KMS-11 (cell line): ENCODE measurements around the gene NPHS1.

Experiments used
- H2AFZ ChIP-seq: fragments of 200-600 bp; sonication (generic); 2 replicates; pipeline ENCODE4 v1.6.1; 2016; ENCODE audit warnings: antibody characterized with exemption, mixed run types, low read depth
- H3K27ac ChIP-seq: fragments of 200-600 bp; sonication (generic); 2 replicates; pipeline ENCODE4 v1.6.1; 2016; ENCODE audit warnings: mild to moderate bottlenecking, mixed run types
- H3K27me3 ChIP-seq: fragments of 200-600 bp; sonication (generic); 2 replicates; pipeline ENCODE4 v1.6.1; 2017; ENCODE audit warnings: mild to moderate bottlenecking, low read depth, mixed run types, moderate library complexity; ENCODE audit not compliant: insufficient read depth
- H3K36me3 ChIP-seq: fragments of 200-600 bp; sonication (generic); 2 replicates; pipeline ENCODE4 v1.6.1; 2017; ENCODE audit warnings: mild to moderate bottlenecking, mixed run types; ENCODE audit not compliant: insufficient read depth
- H3K4me1 ChIP-seq: fragments of 200-600 bp; sonication (generic); 2 replicates; pipeline ENCODE4 v1.6.1; 2016; ENCODE audit warnings: mild to moderate bottlenecking, low read depth, mixed run types; ENCODE audit not compliant: poor library complexity, severe bottlenecking
- H3K4me2 ChIP-seq: fragments of 200-600 bp; sonication (generic); 2 replicates; pipeline ENCODE4 v1.7.0; 2016; ENCODE audit warnings: mild to moderate bottlenecking, mixed run types
- H3K4me3 ChIP-seq: fragments of 200-600 bp; sonication (generic); IDR thresholded peaks from 2 replicates; pipeline ENCODE4 v1.6.1; 2017; ENCODE audit warnings: low read depth, low read length, mixed read lengths; ENCODE audit not compliant: insufficient read depth
- H3K79me2 ChIP-seq: fragments of 200-600 bp; sonication (generic); 2 replicates; pipeline ENCODE4 v1.6.1; 2016; ENCODE audit warnings: low read depth, mixed run types; ENCODE audit not compliant: insufficient read depth
- H3K9ac ChIP-seq: fragments of 200-600 bp; sonication (generic); 2 replicates; pipeline ENCODE4 v1.6.1; 2016; ENCODE audit warnings: mild to moderate bottlenecking, mixed run types
- H4K20me1 ChIP-seq: fragments of 200-600 bp; sonication (generic); 2 replicates; pipeline ENCODE4 v1.6.1; 2016; ENCODE audit warnings: mild to moderate bottlenecking, mixed run types; ENCODE audit not compliant: insufficient read depth
- CTCF ChIP-seq: fragments of 200-600 bp; sonication (generic); conservative IDR thresholded peaks from 2 replicates; pipeline ENCODE4 v1.6.1; 2017; ENCODE audit warnings: low read depth, mild to moderate bottlenecking, antibody characterized with exemption, low read length, moderate library complexity, mixed read lengths

Gene NPHS1

GRCh38 chr19:35885904-35886303 is 33.6 kb upstream of the NPHS1 start:
- no peak overlapping the region for H2AFZ ChIP-seq
- no peak overlapping the region for H3K27ac ChIP-seq
- H3K79me2 ChIP-seq: no peaks in the 10 kb centered on the region
- peaks cover 5% of the 10 kb centered on the region for H3K4me1 ChIP-seq
- H3K36me3 ChIP-seq: no peaks in the 10 kb centered on the region
- no peak for TF ChIP-seq CTCF
- peaks cover under 1% of the 10 kb centered on the region; the same call in 1 of the 2 replicates for H3K27me3 ChIP-seq
- no peak overlapping the region for H3K9ac ChIP-seq
- no peaks in the 10 kb centered on the region for H4K20me1 ChIP-seq
- no peak overlapping the region for H3K4me2 ChIP-seq
- no peak overlapping the region for H3K4me3 ChIP-seq

- H3K79me2 ChIP-seq: no peaks in the 10 kb centered on the region
- H3K4me1 ChIP-seq: peaks cover 5% of the 10 kb centered on the region
- H3K27ac ChIP-seq: no peak overlapping the region
- H4K20me1 ChIP-seq: no peaks in the 10 kb centered on the region
- H3K4me2 ChIP-seq: no peak overlapping the region
- no peak for TF ChIP-seq CTCF
- no peak overlapping the region for H2AFZ ChIP-seq
- H3K9ac ChIP-seq: no peak overlapping the region
- no peak overlapping the region for H3K4me3 ChIP-seq
- H3K36me3 ChIP-seq: no peaks in the 10 kb centered on the region
- H3K27me3 ChIP-seq: peaks cover 5% of the 10 kb centered on the region; the same call in 1 of the 2 replicates
Measured at GRCh38 chr19:35885225-35885738, 33.0 kb upstream of the NPHS1 start.

- no peak overlapping the region for H2AFZ ChIP-seq
- peaks cover 9% of the 10 kb centered on the region for H3K4me1 ChIP-seq
- no peaks in the 10 kb centered on the region for H3K79me2 ChIP-seq
- no peaks in the 10 kb centered on the region for H3K36me3 ChIP-seq
- H3K27me3 ChIP-seq: peaks cover 15% of the 10 kb centered on the region; the same call in 1 of the 2 replicates
- H3K4me3 ChIP-seq: no peak overlapping the region
- H3K4me2 ChIP-seq: no peak overlapping the region
- no peak overlapping the region for H3K9ac ChIP-seq
- TF ChIP-seq CTCF: no peak
- no peaks in the 10 kb centered on the region for H4K20me1 ChIP-seq
- no peak overlapping the region for H3K27ac ChIP-seq
Measured at GRCh38 chr19:35883882-35884281, 31.6 kb upstream of the NPHS1 start.

GRCh38 chr19:35882114-35882832 is 30.0 kb upstream of the NPHS1 start:
- H3K9ac ChIP-seq: no peak overlapping the region
- H3K4me1 ChIP-seq: peaks cover 9% of the 10 kb centered on the region
- H2AFZ ChIP-seq: no peak overlapping the region
- no peaks in the 10 kb centered on the region for H4K20me1 ChIP-seq
- H3K79me2 ChIP-seq: no peaks in the 10 kb centered on the region
- peaks cover 32% of the 10 kb centered on the region for H3K27me3 ChIP-seq
- H3K27ac ChIP-seq: no peak overlapping the region
- H3K4me3 ChIP-seq: no peak overlapping the region
- H3K36me3 ChIP-seq: no peaks in the 10 kb centered on the region
- no peak overlapping the region for H3K4me2 ChIP-seq
- TF ChIP-seq CTCF: peak; percentile 59; the same call in 1 of the 2 replicates
